Fibroblast of peridontal ligament (primary cell): ENCODE measurements around the gene ARFGAP3.

ENCODE experiments used
- DNase-seq: peaks from one replicate; pipeline ENCODE4 v3.0.0-alpha.2; 2010; ENCODE audit errors: extremely low read depth

The ARFGAP3 gene

GRCh38 chr22:42856865-42857704, at the start of gene ARFGAP3:
Gene ARFGAP3 (minus strand): TSS chr22:42857273. CDS start chr22:42857182, 91 bp downstream.
- DNase-seq = peak; percentile 85

- no peak for DNase-seq
Measured at GRCh38 chr22:42905702-42906183, 48.7 kb upstream of the ARFGAP3 start.

GRCh38 chr22:42905217-42905616, 48.1 kb upstream of the ARFGAP3 start:
- no peak for DNase-seq

GRCh38 chr22:42904050-42904449, 47.0 kb upstream of the ARFGAP3 start:
- no peak for DNase-seq

- no peak for DNase-seq
Measured at GRCh38 chr22:42902875-42903510, 45.9 kb upstream of the ARFGAP3 start.

GRCh38 chr22:42901790-42902508, 44.9 kb upstream of the ARFGAP3 start:
- no peak for DNase-seq

GRCh38 chr22:42897960-42898359, 40.9 kb upstream of the ARFGAP3 start:
- DNase-seq = no peak

- no peak for DNase-seq
Measured at GRCh38 chr22:42895541-42895981, 38.5 kb upstream of the ARFGAP3 start.

GRCh38 chr22:42895087-42895486, 38.0 kb upstream of the ARFGAP3 start:
- DNase-seq = no peak

GRCh38 chr22:42893371-42894150, 36.5 kb upstream of the ARFGAP3 start:
- no peak for DNase-seq

- DNase-seq = no peak
Measured at GRCh38 chr22:42892571-42893316, 35.7 kb upstream of the ARFGAP3 start.

- DNase-seq = no peak
Measured at GRCh38 chr22:42892156-42892555, 35.1 kb upstream of the ARFGAP3 start.

GRCh38 chr22:42891696-42892095, 34.6 kb upstream of the ARFGAP3 start:
- no peak for DNase-seq

- no peak for DNase-seq
Measured at GRCh38 chr22:42891008-42891407, 33.9 kb upstream of the ARFGAP3 start.

- DNase-seq = no peak
Measured at GRCh38 chr22:42889304-42889703, 32.2 kb upstream of the ARFGAP3 start.

GRCh38 chr22:42887523-42888507, 30.7 kb upstream of the ARFGAP3 start:
- no peak for DNase-seq

GRCh38 chr22:42887120-42887519, 30.0 kb upstream of the ARFGAP3 start:
- no peak for DNase-seq

GRCh38 chr22:42885446-42885845, 28.4 kb upstream of the ARFGAP3 start:
- DNase-seq = no peak

- no peak for DNase-seq
Measured at GRCh38 chr22:42884616-42885375, 27.7 kb upstream of the ARFGAP3 start.
